K562 (cell line): ENCODE data around the gene TRMT2A. TPM values are rescaled to one million over a fixed set of nuclear protein-coding genes. Genes with fewer than 3 reads are reported as not detected.

Source experiments
- FOS ChIP-seq: IDR thresholded peaks from 3 replicates; pipeline ENCODE4 v1.6.1; 2011; ENCODE audit not compliant: insufficient read length; ENCODE audit errors: extremely low read depth
- HNRNPLL ChIP-seq: fragments of 200-400 bp; formaldehyde crosslinking; IDR thresholded peaks from 2 replicates; pipeline ENCODE4 v1.6.1; 2017; ENCODE audit warnings: low read length, low read depth, mild to moderate bottlenecking; ENCODE audit not compliant: poor library complexity, severe bottlenecking
- JUND ChIP-seq, 2 experiments: IDR thresholded peaks; 2 replicates in 1 of 2; 3 replicates in 1 of 2; pipeline ENCODE4 v1.6.1; 2011; ENCODE audit warnings: borderline replicate concordance in 2 of 2, low read depth in 2 of 2, low read length in 2 of 2, improper control_type of control experiment in 1 of 2, missing biosample characterization in 1 of 2, missing genetic modification characterization in 1 of 2, missing genetic modification reagents in 1 of 2
- MYNN ChIP-seq, 2 experiments: sonication (generic); formaldehyde crosslinking in 1 of 2; IDR thresholded peaks; 2 replicates each; pipeline versions ENCODE4 v1.5.0 to v1.6.1; 2016 to 2020; ENCODE audit warnings: antibody characterized with exemption in 1 of 2, missing genetic modification reagents in 1 of 2
- NFE2L1 ChIP-seq: fragments of 450-650 bp; IDR thresholded peaks from 2 replicates; pipeline ENCODE4 v1.6.1; 2016; ENCODE audit warnings: missing genetic modification characterization, low read depth, mild to moderate bottlenecking, missing compliant biosample characterization, moderate library complexity, borderline replicate concordance
- POLR2A ChIP-seq: fragments of 450-650 bp; conservative IDR thresholded peaks from 2 replicates; pipeline ENCODE4 v1.6.1; 2016
- RFX1 ChIP-seq: fragments of 450-650 bp; IDR thresholded peaks from 2 replicates; pipeline ENCODE4 v1.6.1; 2016; ENCODE audit warnings: mild to moderate bottlenecking, moderate library complexity
- RFX5 ChIP-seq: IDR thresholded peaks from 2 replicates; pipeline ENCODE4 v1.6.1; 2011; ENCODE audit warnings: low read depth, mild to moderate bottlenecking, improper control_type of control experiment, low read length
- SMARCC2 ChIP-seq: fragments of 450-650 bp; IDR thresholded peaks from 2 replicates; pipeline ENCODE4 v1.6.1; 2017; ENCODE audit warnings: antibody characterized with exemption, moderate library complexity, mild to moderate bottlenecking, low read depth
- SP1 ChIP-seq: sonication (generic); formaldehyde crosslinking; IDR thresholded peaks from 2 replicates; pipeline ENCODE4 v1.8.1; 2022; ENCODE audit warnings: mild to moderate bottlenecking, missing genetic modification reagents
- TCF3 ChIP-seq: sonication (generic); formaldehyde crosslinking; IDR thresholded peaks from 2 replicates; pipeline ENCODE4 v1.4.0; 2020; ENCODE audit warnings: mild to moderate bottlenecking, missing genetic modification reagents
- ZKSCAN1 ChIP-seq: fragments of 150-350 bp; IDR thresholded peaks from 2 replicates; pipeline ENCODE4 v1.6.1; 2016; ENCODE audit warnings: low read depth, low read length
- ZNF232 ChIP-seq: sonication (generic); formaldehyde crosslinking; IDR thresholded peaks from 2 replicates; pipeline ENCODE4 v1.8.0; 2022; ENCODE audit warnings: mild to moderate bottlenecking, missing genetic modification reagents
- polyA plus RNA-seq, 8 experiments: library from polyadenylated mRNA; depleted of rRNA in 4 of 8; stranded (reverse) in 5 of 8; unstranded in 3 of 8; fragments of >200 nt; fragmentation: Nextera tagmentation in 2 of 8; fragmentation: Illumina TruSeq in 1 of 8; extraction: Ambion mirVana in 2 of 8; extraction: Trizol in 1 of 8; gene quantifications; 2 replicates each; pipeline versions ENCODE4 v1.2.1 to v1.2.3, GENCODE V29; 2011 to 2014; ENCODE audit warnings: inconsistent platforms in 1 of 8, missing spikeins in 1 of 8
- total RNA-seq, 7 experiments: library from RNA; depleted of rRNA in 6 of 7; stranded (reverse); fragments of >200 nt in 6 of 7; fragmentation: Illumina TruSeq in 2 of 7; extraction: Trizol in 2 of 7; gene quantifications; 2 replicates each; pipeline versions ENCODE4 v1.2.1 to v1.2.3, GENCODE V29; 2011 to 2021; ENCODE audit warnings: low replicate concordance in 1 of 7
- TF ChIP-seq, protein P1 (sequence below), 2 experiments: fragments of 150-350 bp in 1 of 2; IDR thresholded peaks; 2 replicates each; pipeline ENCODE4 v1.6.1; 2012 to 2016; ENCODE audit warnings: low read depth in 2 of 2, low read length in 2 of 2, mild to moderate bottlenecking in 1 of 2, moderate library complexity in 1 of 2
- TF ChIP-seq, protein P2 (sequence below): fragments of 450-650 bp; IDR thresholded peaks from 2 replicates; pipeline ENCODE4 v1.6.1; 2016; ENCODE audit warnings: missing biosample characterization, missing genetic modification characterization
- TF ChIP-seq, protein P3 (sequence below): fragments of 250-450 bp; sonication (Bioruptor Pico); IDR thresholded peaks from 2 replicates; pipeline ENCODE4 v1.4.0; 2020; ENCODE audit warnings: mild to moderate bottlenecking, moderate library complexity, borderline replicate concordance
- TF ChIP-seq, protein P4 (sequence below), 2 experiments: fragments of 200-800 bp in 1 of 2; sonication (Bioruptor generic) in 1 of 2; sonication (generic) in 1 of 2; formaldehyde crosslinking in 1 of 2; IDR thresholded peaks in 1 of 2; conservative IDR thresholded peaks in 1 of 2; 2 replicates each; pipeline versions ENCODE4 v1.5.0 to v1.6.1; 2016 to 2020; ENCODE audit warnings: missing compliant biosample characterization in 1 of 2, missing genetic modification characterization in 1 of 2, missing genetic modification reagents in 1 of 2

Gene TRMT2A
- total and polyA plus RNA-seq, 9 of the 15 experiments (the other 6 are each of a cell fraction or from before 2014, with no cell fraction given) = 1.6 to 265 (median 140) TPM

DNA sequence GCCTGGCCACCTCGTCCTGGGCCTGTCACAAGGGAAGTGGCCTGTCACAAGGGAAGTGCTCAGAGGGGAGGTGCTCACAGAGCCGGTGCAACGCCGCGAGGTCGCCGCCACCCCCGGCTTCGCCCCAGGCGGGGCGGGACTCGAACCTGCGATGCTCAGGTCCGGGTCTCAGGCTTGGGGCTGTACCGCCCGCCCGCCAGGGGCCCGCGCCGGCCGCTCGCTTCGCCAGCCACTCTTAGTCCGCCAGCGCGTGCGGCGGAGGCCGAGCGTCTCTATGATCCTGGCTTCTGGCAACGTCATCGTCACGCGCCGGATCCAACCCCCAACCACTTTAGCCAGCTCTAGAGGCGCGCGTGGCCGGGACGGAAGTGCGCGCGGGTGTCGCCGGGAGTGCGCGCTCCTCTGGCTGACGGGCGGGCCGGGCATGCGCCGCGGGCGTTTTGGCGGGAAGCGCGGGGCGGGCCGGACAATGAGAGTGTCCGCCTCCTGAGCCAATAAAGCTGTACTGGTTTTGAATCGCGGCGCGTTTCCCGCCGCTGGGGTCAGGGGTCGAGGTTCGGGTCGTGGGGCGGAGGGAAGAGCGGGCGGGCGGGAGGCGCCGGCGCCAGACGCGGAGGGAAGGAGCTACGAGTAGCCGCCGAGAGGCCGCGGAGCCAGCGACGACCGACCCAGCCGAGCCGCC is at the start of gene TRMT2A (continued):
- TF ChIP-seq, protein P1, sequence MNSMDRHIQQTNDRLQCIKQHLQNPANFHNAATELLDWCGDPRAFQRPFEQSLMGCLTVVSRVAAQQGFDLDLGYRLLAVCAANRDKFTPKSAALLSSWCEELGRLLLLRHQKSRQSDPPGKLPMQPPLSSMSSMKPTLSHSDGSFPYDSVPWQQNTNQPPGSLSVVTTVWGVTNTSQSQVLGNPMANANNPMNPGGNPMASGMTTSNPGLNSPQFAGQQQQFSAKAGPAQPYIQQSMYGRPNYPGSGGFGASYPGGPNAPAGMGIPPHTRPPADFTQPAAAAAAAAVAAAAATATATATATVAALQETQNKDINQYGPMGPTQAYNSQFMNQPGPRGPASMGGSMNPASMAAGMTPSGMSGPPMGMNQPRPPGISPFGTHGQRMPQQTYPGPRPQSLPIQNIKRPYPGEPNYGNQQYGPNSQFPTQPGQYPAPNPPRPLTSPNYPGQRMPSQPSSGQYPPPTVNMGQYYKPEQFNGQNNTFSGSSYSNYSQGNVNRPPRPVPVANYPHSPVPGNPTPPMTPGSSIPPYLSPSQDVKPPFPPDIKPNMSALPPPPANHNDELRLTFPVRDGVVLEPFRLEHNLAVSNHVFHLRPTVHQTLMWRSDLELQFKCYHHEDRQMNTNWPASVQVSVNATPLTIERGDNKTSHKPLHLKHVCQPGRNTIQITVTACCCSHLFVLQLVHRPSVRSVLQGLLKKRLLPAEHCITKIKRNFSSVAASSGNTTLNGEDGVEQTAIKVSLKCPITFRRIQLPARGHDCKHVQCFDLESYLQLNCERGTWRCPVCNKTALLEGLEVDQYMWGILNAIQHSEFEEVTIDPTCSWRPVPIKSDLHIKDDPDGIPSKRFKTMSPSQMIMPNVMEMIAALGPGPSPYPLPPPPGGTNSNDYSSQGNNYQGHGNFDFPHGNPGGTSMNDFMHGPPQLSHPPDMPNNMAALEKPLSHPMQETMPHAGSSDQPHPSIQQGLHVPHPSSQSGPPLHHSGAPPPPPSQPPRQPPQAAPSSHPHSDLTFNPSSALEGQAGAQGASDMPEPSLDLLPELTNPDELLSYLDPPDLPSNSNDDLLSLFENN (IDR thresholded peaks at IDR 0.05; ENCODE audit: low read depth in 2 of 2, low read length in 2 of 2) = peak in 1 of 2 experiments; percentile 81; a peak in 1 of 4 replicates
- TF ChIP-seq, protein P2, sequence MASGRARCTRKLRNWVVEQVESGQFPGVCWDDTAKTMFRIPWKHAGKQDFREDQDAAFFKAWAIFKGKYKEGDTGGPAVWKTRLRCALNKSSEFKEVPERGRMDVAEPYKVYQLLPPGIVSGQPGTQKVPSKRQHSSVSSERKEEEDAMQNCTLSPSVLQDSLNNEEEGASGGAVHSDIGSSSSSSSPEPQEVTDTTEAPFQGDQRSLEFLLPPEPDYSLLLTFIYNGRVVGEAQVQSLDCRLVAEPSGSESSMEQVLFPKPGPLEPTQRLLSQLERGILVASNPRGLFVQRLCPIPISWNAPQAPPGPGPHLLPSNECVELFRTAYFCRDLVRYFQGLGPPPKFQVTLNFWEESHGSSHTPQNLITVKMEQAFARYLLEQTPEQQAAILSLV (tag) = 0 out of 2 replicates have a peak, but pooled peaks have one; percentile 30
- TF ChIP-seq SMARCC2 = no peak; the same call in 1 of the 2 replicates
- no peak for TF ChIP-seq MYNN (IDR thresholded peaks at IDR 0.05)
- TF ChIP-seq MYNN (CRISPR knock-in tag; IDR thresholded peaks at IDR 0.05) = no peak
- TF ChIP-seq HNRNPLL = peak; percentile 77
- TF ChIP-seq RFX5 = peak; percentile 79
- no peak for TF ChIP-seq ZNF232 (CRISPR knock-in tag)
- TF ChIP-seq ZKSCAN1 = peak; percentile 99
- TF ChIP-seq POLR2A = peak; percentile 90
- TF ChIP-seq RFX1 = no peak
- no peak for TF ChIP-seq FOS
- peak; percentile 95 for TF ChIP-seq JUND (IDR thresholded peaks at IDR 0.05; ENCODE audit: borderline replicate concordance, low read depth, low read length)
- TF ChIP-seq JUND (tag; IDR thresholded peaks at IDR 0.05; ENCODE audit: borderline replicate concordance, low read depth, low read length) = no peak
- TF ChIP-seq, protein P3, sequence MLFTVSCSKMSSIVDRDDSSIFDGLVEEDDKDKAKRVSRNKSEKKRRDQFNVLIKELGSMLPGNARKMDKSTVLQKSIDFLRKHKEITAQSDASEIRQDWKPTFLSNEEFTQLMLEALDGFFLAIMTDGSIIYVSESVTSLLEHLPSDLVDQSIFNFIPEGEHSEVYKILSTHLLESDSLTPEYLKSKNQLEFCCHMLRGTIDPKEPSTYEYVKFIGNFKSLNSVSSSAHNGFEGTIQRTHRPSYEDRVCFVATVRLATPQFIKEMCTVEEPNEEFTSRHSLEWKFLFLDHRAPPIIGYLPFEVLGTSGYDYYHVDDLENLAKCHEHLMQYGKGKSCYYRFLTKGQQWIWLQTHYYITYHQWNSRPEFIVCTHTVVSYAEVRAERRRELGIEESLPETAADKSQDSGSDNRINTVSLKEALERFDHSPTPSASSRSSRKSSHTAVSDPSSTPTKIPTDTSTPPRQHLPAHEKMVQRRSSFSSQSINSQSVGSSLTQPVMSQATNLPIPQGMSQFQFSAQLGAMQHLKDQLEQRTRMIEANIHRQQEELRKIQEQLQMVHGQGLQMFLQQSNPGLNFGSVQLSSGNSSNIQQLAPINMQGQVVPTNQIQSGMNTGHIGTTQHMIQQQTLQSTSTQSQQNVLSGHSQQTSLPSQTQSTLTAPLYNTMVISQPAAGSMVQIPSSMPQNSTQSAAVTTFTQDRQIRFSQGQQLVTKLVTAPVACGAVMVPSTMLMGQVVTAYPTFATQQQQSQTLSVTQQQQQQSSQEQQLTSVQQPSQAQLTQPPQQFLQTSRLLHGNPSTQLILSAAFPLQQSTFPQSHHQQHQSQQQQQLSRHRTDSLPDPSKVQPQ (CRISPR knock-in tag) = no peak
- no peak for TF ChIP-seq NFE2L1 (tag)
- no peak for TF ChIP-seq TCF3 (CRISPR knock-in tag)
- TF ChIP-seq SP1 = no peak
- TF ChIP-seq, protein P4, sequence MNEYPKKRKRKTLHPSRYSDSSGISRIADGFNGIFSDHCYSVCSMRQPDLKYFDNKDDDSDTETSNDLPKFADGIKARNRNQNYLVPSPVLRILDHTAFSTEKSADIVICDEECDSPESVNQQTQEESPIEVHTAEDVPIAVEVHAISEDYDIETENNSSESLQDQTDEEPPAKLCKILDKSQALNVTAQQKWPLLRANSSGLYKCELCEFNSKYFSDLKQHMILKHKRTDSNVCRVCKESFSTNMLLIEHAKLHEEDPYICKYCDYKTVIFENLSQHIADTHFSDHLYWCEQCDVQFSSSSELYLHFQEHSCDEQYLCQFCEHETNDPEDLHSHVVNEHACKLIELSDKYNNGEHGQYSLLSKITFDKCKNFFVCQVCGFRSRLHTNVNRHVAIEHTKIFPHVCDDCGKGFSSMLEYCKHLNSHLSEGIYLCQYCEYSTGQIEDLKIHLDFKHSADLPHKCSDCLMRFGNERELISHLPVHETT (CRISPR knock-in tag; conservative IDR thresholded peaks at IDR 0.05 in 1 of 2, IDR thresholded peaks at IDR 0.05 in 1 of 2) = no peak
